ENCODE results near the gene GJC3.
"Not testable (repeated sequence)": the region's sequence is repeated elsewhere in the genome, so short reads cannot be mapped to it uniquely, and the experiment has no call there.

The GJC3 gene

DNA sequence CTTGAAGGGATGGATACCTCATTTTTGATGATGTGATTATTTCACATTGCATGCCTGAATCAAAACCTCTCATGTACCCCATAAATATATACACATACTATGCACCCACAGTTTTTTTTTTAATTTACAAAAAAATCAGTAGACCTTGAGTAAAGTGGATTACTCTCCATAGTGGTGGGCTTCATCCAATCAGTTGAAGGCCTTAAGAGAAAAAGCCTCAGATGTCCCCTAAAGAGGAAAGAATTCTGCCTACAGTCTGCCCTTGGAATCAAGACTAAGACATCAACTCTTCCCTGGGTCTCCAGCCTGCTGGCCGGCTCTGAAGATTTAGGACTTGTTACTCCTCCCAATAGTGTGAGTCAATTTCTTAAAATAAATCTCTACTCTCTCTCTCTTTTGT lies 45.3 kb upstream of the GJC3 start:
- no peak overlapping the region for H3K27ac ChIP-seq (ENCODE audit: low read depth, low read length)
- H3K4me3 ChIP-seq (ENCODE audit: low read length) = no peak overlapping the region
- no peaks in the 10 kb centered on the region for H4K20me1 ChIP-seq (ENCODE audit: control insufficient read depth, insufficient read depth, low read depth, low read length)
- peaks cover 22% of the 10 kb centered on the region for H3K27me3 ChIP-seq (ENCODE audit: control insufficient read depth, low read length)
- H3K36me3 ChIP-seq (ENCODE audit: control insufficient read depth, low read length) = no peaks in the 10 kb centered on the region
- no peaks in the 10 kb centered on the region for H3K79me2 ChIP-seq (ENCODE audit: control insufficient read depth, low read length)
- peaks cover 10% of the 10 kb centered on the region for H3K4me1 ChIP-seq (ENCODE audit: control insufficient read depth, low read length)
- no peak overlapping the region for H3K4me2 ChIP-seq (ENCODE audit: low read length)
- H3K9me3 ChIP-seq (ENCODE audit: control insufficient read depth, insufficient read depth, low read length) = no peaks in the 10 kb centered on the region
- no peak for TF ChIP-seq EZH2phosphoT487 (IDR thresholded peaks at IDR 0.05; ENCODE audit: borderline replicate concordance, low read length)
- TF ChIP-seq, protein P1, sequence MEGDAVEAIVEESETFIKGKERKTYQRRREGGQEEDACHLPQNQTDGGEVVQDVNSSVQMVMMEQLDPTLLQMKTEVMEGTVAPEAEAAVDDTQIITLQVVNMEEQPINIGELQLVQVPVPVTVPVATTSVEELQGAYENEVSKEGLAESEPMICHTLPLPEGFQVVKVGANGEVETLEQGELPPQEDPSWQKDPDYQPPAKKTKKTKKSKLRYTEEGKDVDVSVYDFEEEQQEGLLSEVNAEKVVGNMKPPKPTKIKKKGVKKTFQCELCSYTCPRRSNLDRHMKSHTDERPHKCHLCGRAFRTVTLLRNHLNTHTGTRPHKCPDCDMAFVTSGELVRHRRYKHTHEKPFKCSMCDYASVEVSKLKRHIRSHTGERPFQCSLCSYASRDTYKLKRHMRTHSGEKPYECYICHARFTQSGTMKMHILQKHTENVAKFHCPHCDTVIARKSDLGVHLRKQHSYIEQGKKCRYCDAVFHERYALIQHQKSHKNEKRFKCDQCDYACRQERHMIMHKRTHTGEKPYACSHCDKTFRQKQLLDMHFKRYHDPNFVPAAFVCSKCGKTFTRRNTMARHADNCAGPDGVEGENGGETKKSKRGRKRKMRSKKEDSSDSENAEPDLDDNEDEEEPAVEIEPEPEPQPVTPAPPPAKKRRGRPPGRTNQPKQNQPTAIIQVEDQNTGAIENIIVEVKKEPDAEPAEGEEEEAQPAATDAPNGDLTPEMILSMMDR (IDR thresholded peaks at IDR 0.05; ENCODE audit: low read depth, low read length, poor library complexity, severe bottlenecking) = no peak
- no peaks in the 10 kb centered on the region for H3K9me2 ChIP-seq (replicated peaks; ENCODE audit: control insufficient read depth, low read length)
- no peaks in the 10 kb centered on the region for H3F3A ChIP-seq (ENCODE audit: control insufficient read depth, insufficient read depth)

DNA sequence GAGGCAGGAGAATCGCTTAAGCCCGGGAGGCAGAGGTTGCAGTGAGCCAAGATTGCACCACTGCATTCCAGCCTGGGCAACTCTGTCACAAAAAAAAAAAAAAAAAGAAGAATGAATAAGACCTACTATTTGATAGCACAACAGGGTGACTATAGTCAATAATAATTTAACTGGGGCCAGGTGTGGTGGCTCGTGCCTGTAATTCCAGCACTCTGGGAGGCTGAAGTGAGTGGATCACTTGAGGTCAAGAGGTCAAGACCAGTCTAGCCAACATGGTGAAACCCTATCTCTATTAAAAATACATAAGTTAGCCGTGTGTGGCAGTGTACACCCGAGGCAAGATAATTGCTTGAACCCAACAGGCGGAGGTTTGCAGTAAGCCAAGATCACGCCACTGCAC lies 44.4 kb upstream of the GJC3 start:
- H3F3A ChIP-seq (ENCODE audit: control insufficient read depth, insufficient read depth); H3K79me2 ChIP-seq (ENCODE audit: control insufficient read depth, low read length); H3K9me2 ChIP-seq (replicated peaks; ENCODE audit: control insufficient read depth, low read length); H3K9me3 ChIP-seq (ENCODE audit: control insufficient read depth, insufficient read depth, low read length); H3K4me3 ChIP-seq (ENCODE audit: low read length); H3K27ac ChIP-seq (ENCODE audit: low read depth, low read length); H3K4me2 ChIP-seq (ENCODE audit: low read length); H3K36me3 ChIP-seq (ENCODE audit: control insufficient read depth, low read length); H4K20me1 ChIP-seq (ENCODE audit: control insufficient read depth, insufficient read depth, low read depth, low read length); H3K4me1 ChIP-seq (ENCODE audit: control insufficient read depth, low read length): not testable (repeated sequence)
- H3K27me3 ChIP-seq (ENCODE audit: control insufficient read depth, low read length) = peaks cover 24% of the 10 kb centered on the region

DNA sequence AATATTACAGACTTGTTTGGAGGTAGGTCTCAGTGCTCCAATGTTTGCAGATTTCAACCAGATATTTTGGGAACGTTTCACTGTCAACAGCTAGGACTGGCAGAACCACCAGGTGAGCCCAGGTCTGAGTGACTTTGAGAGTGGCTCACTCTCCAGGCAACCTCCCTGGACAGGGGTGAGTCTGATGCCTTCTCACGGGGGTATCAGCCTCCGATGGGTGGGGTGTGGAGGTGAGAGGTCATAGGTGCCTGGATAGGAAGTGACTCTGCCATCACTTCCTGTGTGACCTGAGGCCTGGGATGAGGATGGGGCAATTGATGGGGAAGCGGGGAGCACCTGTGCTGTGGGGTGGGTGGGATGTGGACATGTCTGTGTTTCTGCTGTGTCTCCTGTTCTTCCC lies 41.8 kb upstream of the GJC3 start:
- Histone ChIP-seq H3K36me3 (ENCODE audit: control insufficient read depth, low read length) (no peaks in the 10 kb centered on the region), H3K27me3 (ENCODE audit: control insufficient read depth, low read length) (peaks cover 30% of the 10 kb centered on the region)
- TF ChIP-seq, protein P1 (IDR thresholded peaks at IDR 0.05; ENCODE audit: low read depth, low read length, poor library complexity, severe bottlenecking) = no peak
- TF ChIP-seq EZH2phosphoT487 (IDR thresholded peaks at IDR 0.05; ENCODE audit: borderline replicate concordance, low read length) = no peak

DNA sequence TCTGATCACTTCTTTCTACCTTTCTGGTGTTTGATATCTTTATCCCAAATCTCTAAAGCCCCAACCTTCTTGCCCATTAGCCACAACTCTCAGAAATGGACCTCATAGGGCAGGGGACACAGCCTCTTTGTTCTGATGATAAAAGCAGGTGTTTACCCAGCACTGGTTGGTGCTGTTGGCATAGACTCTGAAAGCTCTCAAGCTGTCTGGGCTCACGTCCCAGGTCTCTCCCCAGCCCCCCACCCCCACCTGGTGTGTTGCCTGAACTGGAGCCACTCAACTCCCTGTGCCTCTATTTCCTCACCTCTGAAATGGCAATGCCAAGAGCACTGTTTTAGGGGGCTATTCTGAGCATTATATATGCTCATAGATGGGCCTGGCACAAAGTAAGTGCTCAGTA lies 40.4 kb upstream of the GJC3 start:
- H3K27me3 ChIP-seq (ENCODE audit: control insufficient read depth, low read length) = peaks cover 31% of the 10 kb centered on the region
- not testable (repeated sequence) for H3K4me3 ChIP-seq (ENCODE audit: low read length); H3K79me2 ChIP-seq (ENCODE audit: control insufficient read depth, low read length); H3K9me2 ChIP-seq (replicated peaks; ENCODE audit: control insufficient read depth, low read length); H3K36me3 ChIP-seq (ENCODE audit: control insufficient read depth, low read length); H4K20me1 ChIP-seq (ENCODE audit: control insufficient read depth, insufficient read depth, low read depth, low read length); H3F3A ChIP-seq (ENCODE audit: control insufficient read depth, insufficient read depth); H3K4me1 ChIP-seq (ENCODE audit: control insufficient read depth, low read length); H3K4me2 ChIP-seq (ENCODE audit: low read length); H3K9me3 ChIP-seq (ENCODE audit: control insufficient read depth, insufficient read depth, low read length); H3K27ac ChIP-seq (ENCODE audit: low read depth, low read length)

More for the DNA sequence above, 41.8 kb upstream of the GJC3 start:
- no peaks in the 10 kb centered on the region for H3K9me3 ChIP-seq (ENCODE audit: control insufficient read depth, insufficient read depth, low read length)
- H3K27ac ChIP-seq (ENCODE audit: low read depth, low read length) = no peak overlapping the region
- H3K79me2 ChIP-seq (ENCODE audit: control insufficient read depth, low read length) = no peaks in the 10 kb centered on the region
- no peaks in the 10 kb centered on the region for H4K20me1 ChIP-seq (ENCODE audit: control insufficient read depth, insufficient read depth, low read depth, low read length)
- H3K4me2 ChIP-seq (ENCODE audit: low read length) = no peak overlapping the region
- no peaks in the 10 kb centered on the region for H3K9me2 ChIP-seq (replicated peaks; ENCODE audit: control insufficient read depth, low read length)
- H3K4me1 ChIP-seq (ENCODE audit: control insufficient read depth, low read length) = peaks cover 6% of the 10 kb centered on the region
- no peaks in the 10 kb centered on the region for H3F3A ChIP-seq (ENCODE audit: control insufficient read depth, insufficient read depth)
- H3K4me3 ChIP-seq (ENCODE audit: low read length) = no peak overlapping the region

Measured in DOHH2 (cell line).